Naive B cell (primary cell): ENCODE measurements around the gene ATXN10. TPM values are rescaled to one million over a fixed set of nuclear protein-coding genes. Genes with fewer than 3 reads are reported as not detected.
"Not testable (repeated sequence)": the region's sequence is repeated elsewhere in the genome, so short reads cannot be mapped to it uniquely, and the experiment has no call there.

Experiments used
- ATAC-seq, 2 donors: fragments of 150-1000 bp; cut with Tn5 transposase; 2 replicates each; pipeline ENCODE4 v1.10.0; 2021; ENCODE audit warnings: low read depth in 2 of 2, mild to moderate bottlenecking in 2 of 2, moderate library complexity in 2 of 2
- DNase-seq: peaks from one replicate; pipeline ENCODE4 v3.0.0; 2022
- H3K27ac Mint-ChIP-seq, 6 donors: one replicate each; pipeline ENCODE4 v1.8.0; 2020 to 2022; ENCODE audit warnings: mild to moderate bottlenecking in 6 of 6, mixed read lengths in 6 of 6, moderate library complexity in 5 of 6, inconsistent platforms in 2 of 6
- H3K27me3 Mint-ChIP-seq, 3 donors: one replicate each; pipeline ENCODE4 v1.8.0; 2021 to 2022; ENCODE audit warnings: mixed read lengths in 3 of 3, mild to moderate bottlenecking in 1 of 3
- H3K36me3 Mint-ChIP-seq, 2 donors: one replicate each; pipeline ENCODE4 v1.8.0; 2020 to 2022; ENCODE audit warnings: mixed read lengths in 2 of 2, inconsistent platforms in 1 of 2, mild to moderate bottlenecking in 1 of 2
- H3K4me1 Mint-ChIP-seq, 3 donors: one replicate each; pipeline ENCODE4 v1.8.0; 2020 to 2022; ENCODE audit warnings: mixed read lengths in 3 of 3, inconsistent platforms in 1 of 3, mild to moderate bottlenecking in 1 of 3, moderate library complexity in 1 of 3
- H3K4me3 Mint-ChIP-seq, 8 donors: one replicate each; pipeline ENCODE4 v1.8.0; 2020 to 2022; ENCODE audit warnings: mild to moderate bottlenecking in 8 of 8, mixed read lengths in 8 of 8, moderate library complexity in 8 of 8, inconsistent platforms in 2 of 8
- H3K9me3 Mint-ChIP-seq, 7 donors: one replicate each; pipeline ENCODE4 v1.8.0; 2020 to 2022; ENCODE audit warnings: mixed read lengths in 7 of 7, mild to moderate bottlenecking in 5 of 7, inconsistent platforms in 2 of 7, moderate library complexity in 1 of 7
- polyA plus RNA-seq, 6 donors: library from polyadenylated mRNA; unstranded; fragments of 300-500 nt; fragmentation: Illumina TruSeq; gene quantifications; one replicate each; pipeline ENCODE4 v1.2.3, GENCODE V29; 2021; ENCODE audit warnings: low read depth in 6 of 6

ATXN10 gene
- polyA plus RNA-seq, 6 donors from 2014 or later, result 103 to 162 (median 125) TPM

- Mint-ChIP-seq H3K27me3 (no peaks in the 10 kb centered on the region), H3K4me1 (peaks cover 39 to 57% (median 52%) of the 10 kb centered on the region in 3 donors), H3K4me3 (no peak overlapping the region), H3K36me3 (no peaks in the 10 kb centered on the region), H3K9me3 (no peaks in the 10 kb centered on the region), H3K27ac (no peak overlapping the region)
- no peak for DNase-seq
- no peak for ATAC-seq
These were observed 4.4 kb downstream of the ATXN10 start for GRCh38 chr22:45676024-45676423.

GRCh38 chr22:45677063-45677462 is 5.4 kb downstream of the ATXN10 start:
- no peak for DNase-seq
- H3K4me1 Mint-ChIP-seq, result peaks cover 39 to 50% (median 48%) of the 10 kb centered on the region in 3 donors
- H3K9me3 Mint-ChIP-seq, result no peaks in the 10 kb centered on the region
- ATAC-seq, result no peak
- no peak overlapping the region for H3K27ac Mint-ChIP-seq
- H3K4me3 Mint-ChIP-seq, result no peak overlapping the region
- H3K36me3 Mint-ChIP-seq, result no peaks in the 10 kb centered on the region
- no peaks in the 10 kb centered on the region for H3K27me3 Mint-ChIP-seq

GRCh38 chr22:45678961-45679912 is 7.6 kb downstream of the ATXN10 start:
- H3K27me3 Mint-ChIP-seq, result no peaks in the 10 kb centered on the region
- peaks cover 19 to 29% (median 29%) of the 10 kb centered on the region in 3 donors for H3K4me1 Mint-ChIP-seq
- no peaks in the 10 kb centered on the region for H3K9me3 Mint-ChIP-seq
- H3K27ac Mint-ChIP-seq, result peak overlapping the region in 5 of 6 donors; percentile 14 to 62 (median 29)
- no peaks in the 10 kb centered on the region for H3K36me3 Mint-ChIP-seq
- H3K4me3 Mint-ChIP-seq, result no peak overlapping the region
- ATAC-seq, result no peak
- DNase-seq, result no peak

- H3K36me3 Mint-ChIP-seq, result no peaks in the 10 kb centered on the region
- ATAC-seq (no peak), DNase-seq (no peak)
- peaks cover 12 to 19% (median 13%) of the 10 kb centered on the region in 3 donors for H3K4me1 Mint-ChIP-seq
- H3K27ac Mint-ChIP-seq, result no peak overlapping the region
- H3K9me3 Mint-ChIP-seq, result no peaks in the 10 kb centered on the region
- H3K27me3 Mint-ChIP-seq, result no peaks in the 10 kb centered on the region
- no peak overlapping the region for H3K4me3 Mint-ChIP-seq
These were observed 9.5 kb downstream of the ATXN10 start for GRCh38 chr22:45680932-45681700.

GRCh38 chr22:45682064-45682463 is 10.4 kb downstream of the ATXN10 start:
- DNase-seq (no peak), ATAC-seq (no peak)
- H3K4me3 Mint-ChIP-seq, result no peak overlapping the region
- H3K4me1 Mint-ChIP-seq, result peaks cover 13 to 21% (median 21%) of the 10 kb centered on the region in 3 donors
- no peak overlapping the region for H3K27ac Mint-ChIP-seq
- H3K36me3 Mint-ChIP-seq, result no peaks in the 10 kb centered on the region
- H3K9me3 Mint-ChIP-seq, result no peaks in the 10 kb centered on the region
- no peaks in the 10 kb centered on the region for H3K27me3 Mint-ChIP-seq

- DNase-seq, H3K27ac Mint-ChIP-seq, ATAC-seq, H3K9me3 Mint-ChIP-seq, H3K27me3 Mint-ChIP-seq, H3K4me3 Mint-ChIP-seq, H3K36me3 Mint-ChIP-seq: not testable (repeated sequence)
- peaks cover 14 to 21% (median 20%) of the 10 kb centered on the region in 3 donors for H3K4me1 Mint-ChIP-seq
These were observed 11.1 kb downstream of the ATXN10 start for GRCh38 chr22:45682773-45683172.

- Mint-ChIP-seq H3K27me3 (no peaks in the 10 kb centered on the region), H3K36me3 (no peaks in the 10 kb centered on the region), H3K27ac (no peak overlapping the region), H3K4me3 (no peak overlapping the region), H3K4me1 (peaks cover 12 to 19% (median 18%) of the 10 kb centered on the region in 3 donors), H3K9me3 (no peaks in the 10 kb centered on the region)
- ATAC-seq, result peak; percentile 78 to 80
- peak; percentile 47 for DNase-seq
These were observed 11.6 kb downstream of the ATXN10 start for GRCh38 chr22:45683248-45683647.

- H3K36me3 Mint-ChIP-seq, result no peaks in the 10 kb centered on the region
- no peak overlapping the region for H3K27ac Mint-ChIP-seq
- peaks cover 15 to 22% (median 20%) of the 10 kb centered on the region in 3 donors for H3K4me1 Mint-ChIP-seq
- H3K4me3 Mint-ChIP-seq, result no peak overlapping the region
- H3K27me3 Mint-ChIP-seq, result no peaks in the 10 kb centered on the region
- DNase-seq, result peak; percentile 6
- no peaks in the 10 kb centered on the region for H3K9me3 Mint-ChIP-seq
- ATAC-seq, result peak; percentile 51 to 56
These were observed 12.0 kb downstream of the ATXN10 start for GRCh38 chr22:45683680-45684079.

GRCh38 chr22:45684169-45684568 is 12.5 kb downstream of the ATXN10 start:
- no peak overlapping the region for H3K4me3 Mint-ChIP-seq
- H3K9me3 Mint-ChIP-seq, result no peaks in the 10 kb centered on the region
- H3K36me3 Mint-ChIP-seq, result no peaks in the 10 kb centered on the region
- no peaks in the 10 kb centered on the region for H3K27me3 Mint-ChIP-seq
- peaks cover 15 to 19% (median 19%) of the 10 kb centered on the region in 3 donors for H3K4me1 Mint-ChIP-seq
- no peak overlapping the region for H3K27ac Mint-ChIP-seq
- ATAC-seq (peak; percentile 74 to 75), DNase-seq (peak; percentile 48)

GRCh38 chr22:45684752-45685574 is 13.3 kb downstream of the ATXN10 start:
- no peak for DNase-seq
- Mint-ChIP-seq H3K27ac (peak overlapping the region in 1 of 6 donors; percentile 43), H3K27me3 (no peaks in the 10 kb centered on the region), H3K4me3 (no peak overlapping the region), H3K9me3 (no peaks in the 10 kb centered on the region), H3K36me3 (no peaks in the 10 kb centered on the region), H3K4me1 (peaks cover 15 to 17% (median 17%) of the 10 kb centered on the region in 3 donors)
- no peak for ATAC-seq

- no peak for DNase-seq
- ATAC-seq, result no peak
- Mint-ChIP-seq H3K36me3 (peaks cover 0 to 5% of the 10 kb centered on the region in 2 donors), H3K4me1 (peaks cover 18 to 23% (median 21%) of the 10 kb centered on the region in 3 donors), H3K9me3 (no peaks in the 10 kb centered on the region), H3K27ac (no peak overlapping the region), H3K27me3 (no peaks in the 10 kb centered on the region), H3K4me3 (no peak overlapping the region)
These were observed 14.4 kb downstream of the ATXN10 start for GRCh38 chr22:45686004-45686403.

GRCh38 chr22:45686836-45687235 is 15.2 kb downstream of the ATXN10 start:
- ATAC-seq (no peak), DNase-seq (no peak)
- no peaks in the 10 kb centered on the region for H3K27me3 Mint-ChIP-seq
- H3K36me3 Mint-ChIP-seq, result peaks cover 0 to 6% of the 10 kb centered on the region in 2 donors
- peak overlapping the region in 1 of 6 donors; percentile 53 for H3K27ac Mint-ChIP-seq
- peaks cover 20 to 26% (median 22%) of the 10 kb centered on the region in 3 donors for H3K4me1 Mint-ChIP-seq
- no peaks in the 10 kb centered on the region for H3K9me3 Mint-ChIP-seq
- H3K4me3 Mint-ChIP-seq, result no peak overlapping the region

GRCh38 chr22:45688600-45689080 is 17.0 kb downstream of the ATXN10 start:
- Mint-ChIP-seq H3K4me3 (no peak overlapping the region), H3K4me1 (peaks cover 20 to 26% (median 22%) of the 10 kb centered on the region in 3 donors), H3K9me3 (no peaks in the 10 kb centered on the region), H3K36me3 (peaks cover 6 to 11% of the 10 kb centered on the region in 2 donors), H3K27ac (peak overlapping the region in 1 of 6 donors; percentile 28), H3K27me3 (no peaks in the 10 kb centered on the region)
- ATAC-seq (no peak), DNase-seq (no peak)
